HepG2 (cell line): ENCODE data around the gene TAOK3. TPM values are rescaled to one million over a fixed set of nuclear protein-coding genes. Genes with fewer than 3 reads are reported as not detected.
A peak's percentile ranks its signal among the peaks of the same experiment; 100 is the strongest.

ENCODE experiments used
- ARHGAP35 ChIP-seq: sonication (generic); formaldehyde crosslinking; IDR thresholded peaks from 2 replicates; pipeline ENCODE4 v1.9.0; 2022; ENCODE audit warnings: mild to moderate bottlenecking, inconsistent platforms, moderate library complexity, missing genetic modification reagents, borderline replicate concordance
- CHCHD3 ChIP-seq: sonication (generic); formaldehyde crosslinking; IDR thresholded peaks from 2 replicates; pipeline ENCODE4 v1.8.0; 2022; ENCODE audit warnings: mild to moderate bottlenecking, missing genetic modification reagents, moderate library complexity
- ELF3 ChIP-seq: IDR thresholded peaks from 2 replicates; pipeline ENCODE4 v1.6.1; 2016; ENCODE audit warnings: missing genetic modification reagents, missing compliant biosample characterization
- GATAD2A ChIP-seq: IDR thresholded peaks from 2 replicates; pipeline ENCODE4 v1.6.1; 2016
- HOXA9 ChIP-seq: sonication (generic); formaldehyde crosslinking; IDR thresholded peaks from 2 replicates; pipeline ENCODE4 v1.8.1; 2022; ENCODE audit warnings: missing genetic modification reagents, mild to moderate bottlenecking, moderate library complexity, borderline replicate concordance
- MAZ ChIP-seq, 2 experiments: sonication (generic) in 1 of 2; formaldehyde crosslinking in 1 of 2; IDR thresholded peaks; 2 replicates each; pipeline versions ENCODE4 v1.5.0 to v1.6.1; 2012 to 2020; ENCODE audit warnings: low read depth in 2 of 2, mild to moderate bottlenecking in 2 of 2, borderline replicate concordance in 1 of 2, improper control_type of control experiment in 1 of 2, low read length in 1 of 2, missing genetic modification reagents in 1 of 2, moderate library complexity in 1 of 2
- MTA1 ChIP-seq: sonication (generic); formaldehyde crosslinking; IDR thresholded peaks from 2 replicates; pipeline ENCODE4 v1.4.0; 2020; ENCODE audit warnings: missing genetic modification reagents, mild to moderate bottlenecking, borderline replicate concordance
- REPIN1 ChIP-seq: sonication (generic); formaldehyde crosslinking; IDR thresholded peaks from 2 replicates; pipeline ENCODE4 v1.8.0; 2022; ENCODE audit warnings: missing genetic modification reagents, low read depth, mild to moderate bottlenecking, borderline replicate concordance
- SIN3B ChIP-seq: fragments of 150-350 bp; IDR thresholded peaks from 2 replicates; pipeline ENCODE4 v1.6.1; 2014; ENCODE audit warnings: low read length
- ZFP37 ChIP-seq: sonication (generic); formaldehyde crosslinking; IDR thresholded peaks from 2 replicates; pipeline ENCODE4 v1.4.0; 2020; ENCODE audit warnings: missing genetic modification reagents, borderline replicate concordance
- ZNF10 ChIP-seq: sonication (generic); formaldehyde crosslinking; IDR thresholded peaks from 2 replicates; pipeline ENCODE4 v1.4.0; 2020; ENCODE audit warnings: mild to moderate bottlenecking, low read depth, missing genetic modification reagents, borderline replicate concordance
- ZNF292 ChIP-seq: sonication (generic); formaldehyde crosslinking; IDR thresholded peaks from 2 replicates; pipeline ENCODE4 v1.8.1; 2022; ENCODE audit warnings: mild to moderate bottlenecking, low read depth, missing genetic modification reagents, borderline replicate concordance
- ZNF3 ChIP-seq: IDR thresholded peaks from 2 replicates; pipeline ENCODE4 v1.7.0; 2017; ENCODE audit warnings: inconsistent platforms
- ZNF329 ChIP-seq: sonication (generic); formaldehyde crosslinking; IDR thresholded peaks from 2 replicates; pipeline ENCODE4 v1.9.0; 2021; ENCODE audit warnings: low read depth, mild to moderate bottlenecking, missing genetic modification reagents
- ZNF431 ChIP-seq: sonication (generic); formaldehyde crosslinking; IDR thresholded peaks from 2 replicates; pipeline ENCODE4 v1.9.0; 2022; ENCODE audit warnings: missing genetic modification reagents, low read depth, mild to moderate bottlenecking, borderline replicate concordance
- ZNF570 ChIP-seq: sonication (generic); formaldehyde crosslinking; IDR thresholded peaks from 2 replicates; pipeline ENCODE4 v1.4.0; 2020; ENCODE audit warnings: mild to moderate bottlenecking, missing genetic modification reagents, borderline replicate concordance
- ZNF678 ChIP-seq: sonication (generic); formaldehyde crosslinking; IDR thresholded peaks from 2 replicates; pipeline ENCODE4 v1.4.0; 2020; ENCODE audit warnings: mild to moderate bottlenecking, missing genetic modification reagents
- polyA plus RNA-seq, 8 experiments: library from polyadenylated mRNA; depleted of rRNA in 3 of 8; stranded (reverse) in 7 of 8; unstranded in 1 of 8; fragments of >200 nt; fragmentation: Illumina TruSeq in 4 of 8; extraction: Trizol in 4 of 8; gene quantifications; 2 replicates each; pipeline versions ENCODE4 v1.2.1 to v1.2.3, GENCODE V29; 2011 to 2016; ENCODE audit warnings: low read depth in 4 of 8, missing spikeins in 1 of 8, mixed read lengths in 1 of 8; ENCODE audit not compliant: insufficient read depth in 1 of 8
- total RNA-seq, 5 experiments: library from RNA; depleted of rRNA; stranded (reverse); fragments of >200 nt; fragmentation: Illumina TruSeq; extraction: Trizol; gene quantifications; 2 replicates each; pipeline ENCODE4 v1.2.3, GENCODE V29; 2016; ENCODE audit warnings: low read depth in 1 of 5
- TF ChIP-seq, protein P1 (sequence below): sonication (generic); formaldehyde crosslinking; IDR thresholded peaks from 2 replicates; pipeline ENCODE4 v1.4.0; 2020; ENCODE audit warnings: missing genetic modification reagents
- TF ChIP-seq, protein P2 (sequence below): sonication (generic); formaldehyde crosslinking; IDR thresholded peaks from 2 replicates; pipeline ENCODE4 v1.5.0; 2020; ENCODE audit warnings: mild to moderate bottlenecking, missing genetic modification reagents
- TF ChIP-seq, protein P3 (sequence below): IDR thresholded peaks from 2 replicates; pipeline ENCODE4 v1.6.1; 2016; ENCODE audit warnings: mild to moderate bottlenecking, missing biosample characterization, missing genetic modification reagents
- TF ChIP-seq, protein P4 (sequence below): sonication (generic); formaldehyde crosslinking; conservative IDR thresholded peaks from 2 replicates; pipeline ENCODE4 v1.4.0; 2020; ENCODE audit warnings: mild to moderate bottlenecking, missing genetic modification reagents, moderate library complexity

TAOK3 gene
- total and polyA plus RNA-seq, 2 of the 13 experiments (the other 11 are each of a cell fraction or from before 2014, with no cell fraction given): 10.4 to 12.3 TPM

DNA sequence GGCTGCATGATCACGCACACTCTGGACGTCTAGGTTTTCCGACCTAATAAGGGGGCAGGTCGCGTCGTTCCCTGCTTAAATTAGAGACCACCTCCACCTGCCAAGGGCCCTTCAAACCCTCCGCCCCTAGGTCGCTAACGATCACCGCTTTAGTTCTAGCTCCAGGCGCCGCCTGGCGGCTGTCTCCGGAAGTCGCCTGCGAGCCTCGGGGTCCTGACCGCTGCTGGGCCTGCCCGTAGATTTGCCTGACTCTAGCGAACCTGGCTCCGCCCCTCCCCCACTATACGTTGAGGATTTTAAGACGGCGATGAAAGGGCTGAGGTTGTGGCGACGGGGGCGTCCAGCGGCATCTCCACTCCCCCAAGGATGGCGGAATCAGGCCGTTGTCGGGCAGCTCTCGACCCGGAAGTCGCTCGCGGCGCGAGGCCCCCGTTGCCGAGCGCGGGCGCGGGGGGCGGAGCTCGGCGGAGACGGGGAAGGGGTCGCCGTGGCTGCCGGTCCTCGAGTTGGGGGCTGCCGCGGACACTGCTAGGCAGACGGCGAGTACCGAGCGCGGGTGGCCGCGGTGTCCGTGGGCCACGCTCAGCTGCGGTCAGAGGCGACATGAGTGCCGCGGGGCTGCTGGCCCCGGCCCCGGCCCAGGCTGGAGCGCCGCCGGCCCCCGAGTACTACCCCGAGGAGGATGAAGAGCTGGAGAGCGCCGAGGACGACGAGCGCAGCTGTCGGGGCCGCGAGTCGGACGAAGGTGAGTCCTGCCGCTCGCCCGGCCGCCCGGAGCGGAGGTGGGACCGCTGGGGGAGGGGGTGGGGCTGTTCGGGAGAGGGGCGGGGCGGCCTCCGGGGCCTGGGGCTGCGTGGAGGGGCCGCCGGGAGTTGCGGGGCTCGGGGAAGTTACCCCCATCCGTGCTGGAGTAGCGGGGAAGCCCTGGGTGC, 3.6 kb upstream of the TAOK3 start, which contains the start of gene SUDS3 (continued):
- TF ChIP-seq, protein P1, sequence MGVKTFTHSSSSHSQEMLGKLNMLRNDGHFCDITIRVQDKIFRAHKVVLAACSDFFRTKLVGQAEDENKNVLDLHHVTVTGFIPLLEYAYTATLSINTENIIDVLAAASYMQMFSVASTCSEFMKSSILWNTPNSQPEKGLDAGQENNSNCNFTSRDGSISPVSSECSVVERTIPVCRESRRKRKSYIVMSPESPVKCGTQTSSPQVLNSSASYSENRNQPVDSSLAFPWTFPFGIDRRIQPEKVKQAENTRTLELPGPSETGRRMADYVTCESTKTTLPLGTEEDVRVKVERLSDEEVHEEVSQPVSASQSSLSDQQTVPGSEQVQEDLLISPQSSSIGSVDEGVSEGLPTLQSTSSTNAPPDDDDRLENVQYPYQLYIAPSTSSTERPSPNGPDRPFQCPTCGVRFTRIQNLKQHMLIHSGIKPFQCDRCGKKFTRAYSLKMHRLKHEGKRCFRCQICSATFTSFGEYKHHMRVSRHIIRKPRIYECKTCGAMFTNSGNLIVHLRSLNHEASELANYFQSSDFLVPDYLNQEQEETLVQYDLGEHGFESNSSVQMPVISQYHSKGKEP (CRISPR knock-in tag): no peak
- TF ChIP-seq ZFP37 (CRISPR knock-in tag) (no peak), MTA1 (peak; percentile 84; the same call in 1 of the 2 replicates), ZNF678 (peak; percentile 67; the same call in 1 of the 2 replicates), ZNF570 (CRISPR knock-in tag) (no peak), REPIN1 (CRISPR knock-in tag) (peak; percentile 80; the same call in 1 of the 2 replicates), ZNF3 (CRISPR knock-in tag) (no peak), ELF3 (CRISPR knock-in tag) (peak; percentile 91), ZNF329 (CRISPR knock-in tag) (0 out of 2 replicates have a peak, but pooled peaks have one; percentile 21), ZNF292 (CRISPR knock-in tag) (no peak), ZNF10 (CRISPR knock-in tag) (no peak), GATAD2A (CRISPR knock-in tag) (peak; percentile 50), SIN3B (peak; percentile 65; the same call in 1 of the 2 replicates), ARHGAP35 (peak; percentile 77; the same call in 1 of the 2 replicates), HOXA9 (no peak), MAZ (IDR thresholded peaks at IDR 0.05; ENCODE audit: borderline replicate concordance, low read depth, low read length) (no peak; the same call in 1 of the 2 replicates), MAZ (CRISPR knock-in tag; IDR thresholded peaks at IDR 0.05; ENCODE audit: low read depth) (peak; percentile 73; the same call in 1 of the 2 replicates), ZNF431 (no peak; the same call in 1 of the 2 replicates), CHCHD3 (CRISPR knock-in tag) (no peak)
- TF ChIP-seq, protein P2, sequence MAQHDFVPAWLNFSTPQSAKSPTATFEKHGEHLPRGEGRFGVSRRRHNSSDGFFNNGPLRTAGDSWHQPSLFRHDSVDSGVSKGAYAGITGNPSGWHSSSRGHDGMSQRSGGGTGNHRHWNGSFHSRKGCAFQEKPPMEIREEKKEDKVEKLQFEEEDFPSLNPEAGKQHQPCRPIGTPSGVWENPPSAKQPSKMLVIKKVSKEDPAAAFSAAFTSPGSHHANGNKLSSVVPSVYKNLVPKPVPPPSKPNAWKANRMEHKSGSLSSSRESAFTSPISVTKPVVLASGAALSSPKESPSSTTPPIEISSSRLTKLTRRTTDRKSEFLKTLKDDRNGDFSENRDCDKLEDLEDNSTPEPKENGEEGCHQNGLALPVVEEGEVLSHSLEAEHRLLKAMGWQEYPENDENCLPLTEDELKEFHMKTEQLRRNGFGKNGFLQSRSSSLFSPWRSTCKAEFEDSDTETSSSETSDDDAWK (CRISPR knock-in tag): no peak
- TF ChIP-seq, protein P3, sequence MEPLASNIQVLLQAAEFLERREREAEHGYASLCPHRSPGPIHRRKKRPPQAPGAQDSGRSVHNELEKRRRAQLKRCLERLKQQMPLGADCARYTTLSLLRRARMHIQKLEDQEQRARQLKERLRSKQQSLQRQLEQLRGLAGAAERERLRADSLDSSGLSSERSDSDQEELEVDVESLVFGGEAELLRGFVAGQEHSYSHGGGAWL (CRISPR knock-in tag): peak; percentile 50; the same call in 1 of the 2 replicates
- TF ChIP-seq, protein P4, sequence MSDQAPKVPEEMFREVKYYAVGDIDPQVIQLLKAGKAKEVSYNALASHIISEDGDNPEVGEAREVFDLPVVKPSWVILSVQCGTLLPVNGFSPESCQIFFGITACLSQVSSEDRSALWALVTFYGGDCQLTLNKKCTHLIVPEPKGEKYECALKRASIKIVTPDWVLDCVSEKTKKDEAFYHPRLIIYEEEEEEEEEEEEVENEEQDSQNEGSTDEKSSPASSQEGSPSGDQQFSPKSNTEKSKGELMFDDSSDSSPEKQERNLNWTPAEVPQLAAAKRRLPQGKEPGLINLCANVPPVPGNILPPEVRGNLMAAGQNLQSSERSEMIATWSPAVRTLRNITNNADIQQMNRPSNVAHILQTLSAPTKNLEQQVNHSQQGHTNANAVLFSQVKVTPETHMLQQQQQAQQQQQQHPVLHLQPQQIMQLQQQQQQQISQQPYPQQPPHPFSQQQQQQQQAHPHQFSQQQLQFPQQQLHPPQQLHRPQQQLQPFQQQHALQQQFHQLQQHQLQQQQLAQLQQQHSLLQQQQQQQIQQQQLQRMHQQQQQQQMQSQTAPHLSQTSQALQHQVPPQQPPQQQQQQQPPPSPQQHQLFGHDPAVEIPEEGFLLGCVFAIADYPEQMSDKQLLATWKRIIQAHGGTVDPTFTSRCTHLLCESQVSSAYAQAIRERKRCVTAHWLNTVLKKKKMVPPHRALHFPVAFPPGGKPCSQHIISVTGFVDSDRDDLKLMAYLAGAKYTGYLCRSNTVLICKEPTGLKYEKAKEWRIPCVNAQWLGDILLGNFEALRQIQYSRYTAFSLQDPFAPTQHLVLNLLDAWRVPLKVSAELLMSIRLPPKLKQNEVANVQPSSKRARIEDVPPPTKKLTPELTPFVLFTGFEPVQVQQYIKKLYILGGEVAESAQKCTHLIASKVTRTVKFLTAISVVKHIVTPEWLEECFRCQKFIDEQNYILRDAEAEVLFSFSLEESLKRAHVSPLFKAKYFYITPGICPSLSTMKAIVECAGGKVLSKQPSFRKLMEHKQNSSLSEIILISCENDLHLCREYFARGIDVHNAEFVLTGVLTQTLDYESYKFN (CRISPR knock-in tag): peak; percentile 58
